Globus pallidus (tissue), 1 donor: ENCODE measurements around the gene LHFPL6.

Source experiments
- DNase-seq: peaks from one replicate; pipeline ENCODE4 v3.0.0-alpha.2; 2015; ENCODE audit warnings: low spot score

The LHFPL6 gene

DNA sequence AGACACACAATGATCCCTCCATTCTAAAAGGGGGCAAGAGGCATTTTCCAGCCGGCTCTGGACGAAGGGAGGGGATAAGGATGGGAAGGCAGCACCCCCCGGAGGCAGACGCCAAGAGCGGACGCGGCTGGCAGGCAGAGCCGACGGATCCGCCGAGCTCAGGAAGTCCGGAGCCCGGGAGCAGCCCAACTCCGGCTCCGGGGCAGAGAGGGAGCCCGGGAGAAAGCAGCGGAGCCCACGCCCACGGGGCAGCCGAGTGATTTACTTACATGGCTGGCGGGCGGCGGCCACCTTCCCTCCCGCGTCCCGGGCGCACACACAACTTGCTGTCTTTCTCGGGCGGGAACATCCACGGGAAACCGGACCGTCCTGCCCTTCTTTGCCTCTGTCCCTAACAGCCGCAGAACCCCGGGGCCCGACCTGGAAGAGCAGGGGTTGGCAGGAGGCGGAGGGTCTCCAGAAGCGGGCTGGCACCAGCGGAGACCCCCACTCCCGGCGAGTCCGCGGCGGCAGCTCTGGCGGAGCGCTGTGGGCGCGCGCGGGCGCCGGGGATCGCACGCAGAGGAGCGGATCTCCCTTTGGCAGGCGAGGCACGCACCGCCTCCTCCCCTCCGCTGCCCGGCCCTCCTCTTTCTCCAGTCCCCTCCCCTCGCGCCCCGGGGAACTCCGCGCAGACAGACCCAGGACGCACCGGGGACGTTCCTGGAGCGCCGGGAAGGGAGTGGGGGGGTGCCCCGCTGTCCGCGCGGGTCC is at the start of gene LHFPL6:
LHFPL6 (minus strand) TSS at position 580 of the 753 bp plus-strand sequence.
- DNase-seq: peak; percentile 73

DNA sequence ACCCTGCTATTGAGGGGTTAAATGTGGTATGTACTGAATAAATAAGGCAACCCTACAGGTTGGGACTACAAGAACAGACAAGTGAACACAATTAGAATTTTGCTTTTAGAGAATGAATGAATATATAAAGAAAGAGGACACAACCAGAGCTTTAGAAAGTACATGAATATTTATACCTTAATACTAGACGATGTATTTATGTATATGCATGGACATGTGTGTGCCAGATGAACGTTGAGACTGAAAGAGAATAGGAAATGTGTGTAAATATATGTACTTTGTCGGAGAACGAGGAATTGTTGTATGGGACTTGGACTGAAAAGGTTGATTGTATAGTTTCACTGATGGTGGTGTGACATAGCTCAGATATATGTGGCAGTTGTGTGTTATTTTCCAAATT is 43.1 kb upstream of the LHFPL6 start:
- DNase-seq: no peak

DNA sequence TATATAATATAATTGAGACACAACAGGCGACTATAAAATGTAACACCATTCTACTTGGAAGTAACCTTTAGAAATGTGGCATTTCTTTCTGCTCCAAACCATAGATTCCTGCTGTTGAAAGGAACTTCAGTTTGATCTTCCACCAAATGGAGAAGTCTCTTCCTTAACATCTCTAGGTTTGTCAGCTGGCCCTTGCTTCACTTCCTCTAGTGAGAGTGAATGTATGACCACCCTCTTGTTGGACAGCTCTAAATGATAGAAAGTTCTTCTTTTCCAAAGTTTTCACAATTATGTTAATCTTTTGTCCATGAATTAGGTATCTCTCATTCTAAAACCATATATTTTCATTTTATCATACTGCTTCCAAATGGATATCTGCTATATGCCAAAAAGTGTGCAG is 38.7 kb upstream of the LHFPL6 start:
- DNase-seq: no peak

DNA sequence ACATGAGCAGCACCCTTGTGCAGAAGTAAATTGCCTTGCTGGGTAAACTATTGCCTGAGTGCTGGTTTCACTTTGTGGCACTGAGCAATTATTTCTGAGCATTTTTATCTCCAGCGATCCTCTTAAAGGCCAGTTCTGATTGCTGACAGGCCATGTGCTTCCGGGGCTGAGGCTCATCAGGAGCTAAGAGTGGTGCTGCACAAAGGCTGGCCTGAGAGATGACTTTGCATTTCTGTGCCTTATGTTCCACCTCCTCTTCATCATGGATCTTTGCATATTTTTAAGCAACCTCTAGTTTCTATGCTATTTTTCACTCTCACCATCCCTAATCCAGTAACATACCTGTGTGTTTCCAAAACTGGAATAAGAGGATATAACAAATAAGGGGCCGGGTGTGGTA is 34.9 kb upstream of the LHFPL6 start:
- no peak for DNase-seq

DNA sequence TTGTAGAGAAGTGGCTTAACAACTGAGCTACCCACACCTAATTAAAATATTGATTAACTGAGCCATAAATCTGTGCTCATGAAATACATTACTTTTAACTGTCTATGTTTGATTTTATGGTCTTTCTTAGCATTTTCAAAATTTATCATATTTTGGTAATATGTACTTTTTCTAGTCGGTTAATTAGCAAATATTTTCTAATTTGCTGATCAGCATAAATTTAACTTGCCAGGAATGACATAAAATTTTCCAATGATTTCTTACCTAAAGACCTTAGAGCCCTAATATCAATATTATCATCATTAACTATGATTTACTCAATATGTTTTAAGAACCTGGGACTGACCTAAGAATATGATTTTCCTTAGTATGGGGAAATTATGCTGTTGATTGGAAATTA is 32.6 kb upstream of the LHFPL6 start:
- no peak for DNase-seq

DNA sequence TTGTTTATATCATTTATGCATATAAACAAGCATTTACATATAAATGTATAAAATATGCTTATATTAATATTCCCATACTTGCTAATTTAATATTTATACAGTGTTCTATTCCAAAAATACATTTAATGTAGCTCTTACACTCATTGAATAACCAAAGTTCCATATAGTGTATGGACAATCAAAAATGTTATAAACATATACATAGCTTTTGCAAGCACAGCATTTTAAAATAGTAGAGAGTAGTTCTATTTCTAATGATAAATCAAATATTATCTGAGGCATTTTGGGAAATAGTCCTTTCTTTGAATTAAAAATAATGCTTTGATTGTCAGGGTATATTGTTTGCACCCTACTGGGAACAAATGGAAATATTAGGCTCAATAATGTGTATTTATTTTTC is 30.0 kb upstream of the LHFPL6 start:
- DNase-seq: no peak

DNA sequence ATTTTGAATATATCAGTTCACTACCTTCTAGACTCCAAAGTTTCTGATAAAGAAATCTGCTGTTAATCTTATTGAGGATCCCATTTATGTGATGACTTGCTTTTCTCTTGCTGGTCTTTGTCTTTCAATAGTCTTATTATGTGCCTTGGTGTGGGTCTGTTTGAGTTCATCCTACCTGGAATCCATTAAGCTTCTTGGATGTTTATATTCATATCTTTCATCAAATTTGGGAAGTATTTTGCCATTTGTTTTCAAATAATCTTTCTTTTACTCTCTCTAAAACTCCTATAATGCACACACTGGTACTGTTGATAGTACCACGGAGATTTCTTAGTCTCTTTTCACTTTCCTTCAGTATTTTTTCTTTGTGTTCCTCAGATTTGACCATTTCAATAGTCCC is 28.3 kb upstream of the LHFPL6 start:
- no peak for DNase-seq

DNA sequence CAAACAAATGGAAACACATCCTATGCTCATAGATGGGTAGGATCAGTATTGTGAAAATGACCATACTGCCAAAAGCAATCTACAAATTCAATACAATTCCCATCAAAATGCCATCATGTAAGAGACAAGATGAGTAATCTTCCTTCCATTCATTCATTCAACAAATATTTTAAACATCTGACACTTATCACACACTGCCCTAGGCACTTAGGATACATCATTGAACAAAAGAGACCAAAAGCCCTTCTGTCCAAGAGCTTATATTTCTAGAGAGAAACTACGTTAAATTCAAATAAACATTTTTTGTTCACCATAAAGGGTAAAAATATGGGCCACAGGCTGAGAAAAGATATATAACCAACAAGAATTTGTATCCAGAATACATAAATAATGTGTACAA is 20.5 kb upstream of the LHFPL6 start:
- no peak for DNase-seq

DNA sequence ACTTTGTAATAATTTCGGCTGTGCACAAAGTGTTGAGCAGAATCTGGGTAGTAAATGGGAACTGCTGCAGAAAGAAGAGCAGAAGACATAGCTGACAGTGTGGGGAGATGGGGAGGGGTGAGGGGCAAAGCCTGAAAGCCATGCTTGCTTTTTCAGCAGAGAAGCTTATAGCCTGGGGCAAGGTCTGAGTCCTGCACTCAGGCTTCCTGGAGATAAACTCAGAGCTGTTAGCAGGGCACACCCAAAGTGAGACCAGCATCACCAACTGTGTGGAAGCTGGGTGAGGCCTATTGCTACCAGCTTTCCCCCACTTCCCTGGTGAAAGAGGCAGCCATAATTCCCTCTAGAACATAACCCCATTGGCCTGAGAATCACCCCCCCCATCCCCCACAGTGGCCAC is 15.6 kb upstream of the LHFPL6 start:
- no peak for DNase-seq

DNA sequence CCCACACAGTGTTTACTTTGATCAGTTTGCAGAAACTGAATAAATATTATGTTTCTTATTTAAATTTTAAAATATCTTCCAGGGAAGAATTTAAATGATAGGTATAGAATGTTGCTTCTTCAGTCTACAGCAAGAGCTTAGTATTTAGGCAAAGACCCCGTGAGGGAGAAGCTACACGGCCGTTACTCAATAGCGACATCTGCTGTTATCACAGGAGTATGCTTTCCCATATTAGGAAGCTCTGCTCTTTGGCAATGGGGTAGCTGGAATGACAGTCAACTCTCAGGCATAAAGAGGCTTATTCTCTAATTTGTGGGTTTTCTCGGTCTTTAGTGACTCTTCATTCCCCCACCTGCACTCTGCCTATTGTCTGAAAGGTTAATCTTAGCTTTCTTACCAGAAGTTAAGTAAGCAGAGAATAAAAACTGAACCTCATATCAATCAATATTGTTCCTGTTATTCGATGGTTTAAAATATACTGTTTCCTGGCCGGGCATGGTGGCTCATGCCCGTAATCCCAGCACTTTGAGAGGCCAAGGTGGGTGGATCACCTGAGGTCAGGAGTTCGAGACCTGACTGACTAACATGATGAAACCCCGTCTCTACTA is 13.2 kb upstream of the LHFPL6 start:
- DNase-seq: peak; percentile 79

DNA sequence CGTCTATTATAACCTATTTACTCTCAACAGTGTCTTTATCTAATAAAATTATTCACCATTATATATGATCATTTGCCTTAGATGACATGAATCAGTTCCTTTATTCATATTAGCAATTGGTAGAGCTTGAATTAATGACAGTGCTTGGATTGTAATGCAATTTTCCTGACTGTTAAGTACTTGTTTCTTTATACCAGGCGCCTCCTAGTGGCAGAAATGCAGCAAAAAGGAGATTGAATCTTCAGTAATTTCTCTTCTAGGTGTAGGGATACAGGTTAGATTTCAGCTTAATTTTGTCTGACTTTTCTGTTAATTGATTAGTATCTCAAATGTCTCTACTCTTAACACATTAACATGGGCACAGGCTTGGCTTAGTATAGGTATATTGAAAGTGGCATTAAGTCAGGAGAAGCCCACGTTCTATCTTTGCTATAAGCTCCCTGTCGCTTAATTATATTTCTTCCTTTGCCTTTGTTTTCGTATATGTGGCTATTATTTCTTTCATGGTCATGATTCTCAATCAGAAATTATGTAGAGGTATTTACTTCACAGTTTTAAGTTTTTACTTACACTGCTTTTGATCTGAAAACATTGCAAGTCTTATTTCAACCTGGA is 9.1 kb upstream of the LHFPL6 start:
- DNase-seq: peak; percentile 76

DNA sequence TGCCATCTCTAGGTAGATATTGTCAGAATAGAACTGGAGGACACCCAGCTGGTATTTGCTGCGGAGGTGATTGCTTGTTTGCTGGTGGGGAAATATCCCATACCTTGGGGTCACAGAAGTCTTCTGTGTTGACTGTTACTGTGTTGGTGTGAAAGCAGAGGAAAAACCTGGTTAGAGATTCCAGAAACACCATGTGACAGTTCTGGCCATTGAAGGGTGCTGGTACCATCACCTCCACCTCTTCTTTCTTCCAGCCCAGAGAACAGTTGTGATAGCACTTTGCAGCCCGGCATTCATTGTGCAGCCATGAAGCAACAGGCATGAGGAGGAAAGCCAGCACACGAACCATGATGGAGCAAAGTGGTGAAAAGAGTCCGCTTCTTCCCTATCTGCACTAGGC is 4.9 kb upstream of the LHFPL6 start:
- DNase-seq: no peak

DNA sequence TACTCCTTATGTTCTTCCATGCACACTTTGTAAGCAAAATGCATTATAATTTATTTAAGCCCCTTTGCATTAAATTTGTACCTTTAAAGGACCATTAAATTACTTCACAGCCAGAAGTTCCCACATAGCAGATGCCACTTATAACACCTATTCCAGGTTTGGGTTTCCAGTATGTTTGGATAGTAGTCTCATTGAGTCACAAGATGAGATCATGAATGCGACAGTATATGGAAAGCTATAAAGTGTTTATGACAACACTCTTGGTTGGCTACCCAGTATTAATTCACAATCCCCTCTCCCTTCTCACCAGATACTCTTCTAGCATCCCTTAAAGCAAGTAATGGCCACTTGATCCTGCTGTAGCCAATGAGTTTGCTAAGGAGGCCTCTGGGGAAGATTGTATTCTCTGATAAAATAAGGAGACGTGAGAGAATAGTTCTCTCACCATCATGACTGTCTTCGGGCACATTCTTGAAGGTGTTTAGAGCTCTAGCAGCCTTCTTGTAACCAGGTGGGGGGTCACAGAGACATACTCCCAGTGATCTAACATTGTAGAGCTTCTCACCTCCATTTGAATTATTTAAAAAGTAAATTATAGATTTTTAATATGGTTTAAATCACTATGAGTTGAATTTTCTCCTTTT is 2.8 kb upstream of the LHFPL6 start:
- DNase-seq: no peak

DNA sequence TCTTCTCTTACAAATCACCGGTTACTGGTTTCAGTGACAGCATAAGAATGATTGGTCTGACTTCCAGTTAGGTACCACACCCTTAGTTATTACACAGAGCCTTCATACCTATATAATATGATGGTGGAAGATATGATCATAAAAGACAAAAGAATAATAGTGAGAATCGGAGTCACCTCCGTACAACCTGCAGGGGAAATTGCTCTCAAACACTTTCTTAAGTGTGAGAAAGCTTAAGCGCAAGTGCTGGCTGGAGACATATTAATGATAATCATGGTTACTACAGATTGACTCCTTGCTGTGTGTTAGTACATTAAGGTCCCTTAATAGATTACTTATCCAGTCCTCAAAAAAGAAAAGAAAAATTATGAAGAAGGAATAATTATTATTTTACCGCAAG is 1.8 kb upstream of the LHFPL6 start:
- DNase-seq: no peak

DNA sequence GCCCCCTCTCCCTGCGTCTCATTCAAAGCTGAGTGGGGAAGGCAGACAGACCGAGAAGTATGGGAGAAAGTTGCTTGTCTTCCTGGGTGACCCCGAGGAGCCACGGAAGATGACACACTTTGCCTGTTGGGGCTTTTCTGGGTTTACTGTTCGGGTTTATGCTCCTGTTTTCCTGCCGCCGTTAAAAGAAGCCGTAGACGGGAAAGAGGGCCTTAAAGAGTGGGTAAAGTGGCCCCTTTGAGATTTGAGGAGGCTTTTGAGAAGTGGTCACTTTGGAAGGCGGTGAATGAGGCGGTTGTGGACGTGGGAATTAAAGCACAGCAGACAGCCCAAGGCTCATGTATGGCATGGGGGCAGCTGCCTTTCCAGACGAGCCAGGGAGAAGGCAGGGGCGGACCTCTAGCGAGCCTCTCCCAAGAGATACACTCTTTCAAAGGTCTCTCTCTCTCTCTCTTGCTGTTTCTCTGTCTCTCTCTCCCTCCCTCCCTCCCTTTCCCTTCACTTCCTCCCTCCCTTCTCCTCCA is 493 bp upstream of the LHFPL6 start:
- DNase-seq: peak; percentile 20

DNA sequence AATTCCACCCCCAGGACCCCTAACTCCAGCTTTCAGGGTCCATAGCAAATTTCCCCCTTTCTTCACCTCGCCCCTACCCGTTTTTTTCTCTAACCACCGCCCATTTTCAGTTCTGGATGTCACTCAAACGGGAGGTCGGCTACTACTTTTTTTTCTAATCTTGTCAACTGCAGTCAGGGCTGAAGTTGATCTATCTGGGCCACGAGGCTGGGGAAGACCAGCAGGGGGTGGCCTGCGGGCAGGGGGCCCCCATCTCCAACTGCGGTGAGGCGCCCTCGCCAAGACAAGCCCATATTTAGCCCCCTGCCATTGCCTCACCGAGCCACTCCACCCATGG is 748 bp downstream of the LHFPL6 start:
- peak; percentile 28 for DNase-seq

DNA sequence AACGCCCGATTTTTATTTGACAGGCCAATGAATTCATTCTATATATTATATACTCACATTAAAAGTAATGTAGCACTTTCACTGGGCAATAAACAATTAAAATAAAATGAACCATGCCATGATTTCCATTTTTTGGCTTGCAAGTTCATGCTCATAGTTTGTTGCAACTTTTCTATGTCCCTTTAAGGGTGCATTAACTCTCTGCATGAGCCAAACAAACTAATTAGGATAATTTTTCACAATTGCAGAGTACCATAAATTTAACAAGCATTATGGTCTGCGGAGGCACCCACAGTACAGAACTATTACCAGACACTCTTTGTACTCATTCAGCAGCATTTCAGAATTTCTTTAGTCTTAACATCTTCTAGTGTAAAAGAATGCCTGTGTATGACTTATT is 1.4 kb downstream of the LHFPL6 start:
- no peak for DNase-seq

DNA sequence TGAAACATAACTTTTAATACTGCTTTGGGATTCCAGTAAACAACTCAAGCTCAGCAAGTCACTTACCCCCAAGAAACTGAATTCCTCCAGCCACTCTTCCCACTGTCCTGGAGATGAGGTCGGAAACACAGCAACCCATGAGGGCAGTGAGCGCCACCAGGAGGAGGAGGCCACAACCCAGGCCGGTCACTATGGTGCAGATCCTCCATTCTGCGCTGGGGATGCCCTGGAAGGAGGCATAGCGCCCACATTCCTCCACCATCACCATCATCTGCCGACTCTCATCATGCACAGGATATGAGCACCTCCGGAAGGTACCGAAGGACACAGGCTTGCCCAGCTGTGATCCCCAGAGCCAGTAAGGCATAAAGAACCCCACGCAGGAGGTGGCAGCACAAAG is 2.2 kb downstream of the LHFPL6 start:
- DNase-seq: peak; percentile 48

DNA sequence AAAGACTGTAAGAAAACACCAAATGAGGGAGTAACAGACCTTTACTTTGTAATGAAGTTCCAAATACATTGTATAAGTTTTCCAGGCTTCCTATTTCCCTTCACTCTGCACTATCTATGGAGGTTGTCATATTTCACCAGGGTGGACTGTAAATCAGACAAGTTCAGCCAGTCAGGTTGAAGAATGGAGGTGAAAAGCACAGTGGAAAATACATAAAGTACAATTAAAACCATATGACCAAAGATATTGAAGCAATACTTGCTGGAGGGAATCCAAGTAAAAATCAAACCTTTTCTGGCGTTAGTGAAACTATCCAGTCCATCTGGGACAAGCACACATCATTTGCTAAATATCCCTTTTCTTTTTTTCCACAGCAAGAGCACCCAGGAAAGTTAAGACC is 3.2 kb downstream of the LHFPL6 start:
- DNase-seq: no peak

DNA sequence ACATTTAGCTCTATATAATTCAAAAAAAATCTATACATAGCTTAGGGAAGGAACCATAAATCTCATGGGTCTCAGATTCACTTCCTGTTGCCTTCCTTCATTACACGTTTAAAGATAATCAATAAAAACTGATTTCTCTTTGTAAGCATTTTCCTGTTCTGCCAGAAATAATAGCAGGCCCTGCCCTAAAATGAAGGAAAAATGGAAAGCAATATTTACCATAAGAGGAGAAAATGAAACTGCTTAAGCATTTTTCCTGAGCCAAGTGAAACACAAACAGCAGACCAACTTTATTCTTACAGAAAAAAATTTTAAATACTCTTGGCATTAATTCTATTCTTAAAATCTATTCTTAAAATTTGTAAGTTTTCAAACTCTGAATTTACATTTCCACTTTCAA is 4.0 kb downstream of the LHFPL6 start:
- no peak for DNase-seq

DNA sequence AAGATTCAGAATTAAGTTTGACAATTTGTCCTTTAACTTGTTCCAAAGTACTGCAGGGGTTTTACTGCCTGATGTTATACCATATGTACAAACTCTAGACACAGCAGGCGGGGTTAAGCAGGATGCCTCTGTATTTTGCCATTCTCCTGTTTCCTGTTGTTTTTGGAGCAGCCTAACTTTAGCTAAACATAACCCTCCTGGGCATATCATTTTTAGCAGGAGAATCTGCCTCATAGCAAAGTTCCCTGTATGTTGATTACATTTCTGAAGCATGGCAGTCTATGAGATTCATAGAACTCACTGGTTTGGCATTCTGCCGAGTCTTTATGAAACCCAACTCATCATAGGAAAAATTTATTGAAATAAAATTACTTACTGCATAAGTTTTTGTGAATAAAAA is 5.2 kb downstream of the LHFPL6 start:
- DNase-seq: no peak

DNA sequence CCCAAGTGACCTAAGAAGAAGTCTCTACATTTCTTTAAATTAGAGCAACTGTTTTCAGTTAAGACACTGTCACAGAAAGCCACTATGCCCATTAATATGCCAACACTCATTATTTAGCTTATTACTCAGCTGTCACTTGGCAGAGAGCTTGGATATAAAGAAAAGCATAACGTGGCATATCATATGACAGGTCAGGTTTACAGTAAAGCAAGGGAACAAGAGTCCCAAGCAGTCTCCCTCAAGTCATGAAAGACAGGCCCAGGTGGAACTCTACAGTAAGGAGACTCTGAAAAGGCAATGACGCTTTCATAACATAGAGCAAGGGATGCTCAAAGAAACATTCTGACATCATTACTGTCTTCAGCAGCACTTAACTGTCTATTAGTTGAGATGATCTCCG is 6.3 kb downstream of the LHFPL6 start:
- no peak for DNase-seq

DNA sequence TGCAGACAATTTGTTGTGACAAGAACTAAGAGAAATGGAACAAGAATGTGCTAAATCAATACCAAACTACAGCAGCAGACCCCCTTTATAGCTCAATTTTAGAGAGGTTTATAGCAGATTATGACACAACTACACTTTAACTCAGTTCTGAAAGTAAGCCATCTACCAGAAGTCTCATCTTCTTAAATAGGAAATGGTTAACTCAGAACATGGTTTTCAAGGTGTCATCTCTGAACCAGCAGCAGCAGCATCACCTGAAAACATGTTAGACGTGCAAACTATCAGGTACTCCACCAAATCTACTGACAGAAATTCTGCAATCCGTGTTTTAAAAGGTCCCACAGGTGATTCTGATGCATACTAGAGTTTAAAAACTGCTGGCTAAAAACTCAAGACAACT is 6.8 kb downstream of the LHFPL6 start:
- no peak for DNase-seq
